GM19438 (cell line): ENCODE measurements around the gene AP1S1.

Experiments
- ATAC-seq: cut with Tn5 transposase; IDR thresholded peaks from one replicate; pipeline ENCODE4 v1.9.1; 2021; ENCODE audit warnings: low read depth; ENCODE audit not compliant: unreplicated experiment

Gene AP1S1

GRCh38 chr7:101169838-101170551 lies 15.7 kb downstream of the AP1S1 start:
- ATAC-seq, result no peak

GRCh38 chr7:101170617-101171441 lies 16.6 kb downstream of the AP1S1 start:
- ATAC-seq, result no peak

DNA sequence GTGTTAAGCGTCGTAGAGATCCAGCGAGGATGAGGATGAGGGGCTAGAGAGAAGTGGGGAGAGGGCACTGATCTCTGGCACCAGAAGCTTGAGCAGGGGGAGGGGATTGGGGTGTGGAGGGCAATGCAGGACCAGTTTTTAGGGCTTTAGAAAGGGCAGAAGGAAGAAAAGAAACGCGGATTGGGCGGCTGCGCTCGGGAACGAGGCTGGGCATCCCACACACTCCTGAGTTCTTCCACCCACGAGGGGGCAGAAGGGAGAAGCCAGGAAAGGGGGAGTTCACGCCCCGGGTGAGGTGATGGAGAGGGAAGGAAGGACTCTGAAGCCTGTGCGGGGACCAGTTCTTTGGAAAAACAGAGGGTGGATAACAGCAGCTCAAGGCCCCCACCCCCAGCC lies 17.2 kb downstream of the AP1S1 start:
- ATAC-seq, result no peak

- ATAC-seq, result no peak
Measured at GRCh38 chr7:101172005-101172853, 18.0 kb downstream of the AP1S1 start.

GRCh38 chr7:101172854-101173751 lies 18.8 kb downstream of the AP1S1 start:
- no peak for ATAC-seq

- no peak for ATAC-seq
Measured at GRCh38 chr7:101173752-101174244, 19.5 kb downstream of the AP1S1 start.

DNA sequence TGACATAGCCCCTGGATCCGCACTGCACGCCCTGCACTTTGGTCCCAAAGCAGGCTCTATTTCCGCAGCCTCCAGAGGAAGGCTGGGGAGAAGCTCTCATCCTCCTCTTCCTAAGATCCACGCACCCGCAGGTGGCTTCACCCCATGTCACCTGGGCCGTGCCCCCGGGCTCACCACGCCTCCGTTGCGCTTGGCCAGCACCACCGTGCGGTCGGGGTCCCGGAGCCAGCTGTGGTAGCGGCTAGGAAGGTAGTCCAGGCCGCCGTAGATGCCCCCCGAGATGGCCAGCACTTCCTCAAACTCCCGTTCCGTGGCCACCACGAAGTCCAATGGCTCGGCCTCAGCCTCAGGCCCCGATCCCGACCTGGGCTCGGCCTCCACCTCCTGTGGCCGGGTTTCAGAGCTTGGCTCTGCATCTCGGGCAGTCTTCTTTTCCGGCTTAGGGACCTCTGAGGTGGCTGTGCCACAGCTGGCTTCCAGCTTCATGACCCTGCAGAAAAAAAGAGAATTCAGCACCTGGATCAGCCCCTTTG lies 20.1 kb downstream of the AP1S1 start:
- ATAC-seq, result no peak

DNA sequence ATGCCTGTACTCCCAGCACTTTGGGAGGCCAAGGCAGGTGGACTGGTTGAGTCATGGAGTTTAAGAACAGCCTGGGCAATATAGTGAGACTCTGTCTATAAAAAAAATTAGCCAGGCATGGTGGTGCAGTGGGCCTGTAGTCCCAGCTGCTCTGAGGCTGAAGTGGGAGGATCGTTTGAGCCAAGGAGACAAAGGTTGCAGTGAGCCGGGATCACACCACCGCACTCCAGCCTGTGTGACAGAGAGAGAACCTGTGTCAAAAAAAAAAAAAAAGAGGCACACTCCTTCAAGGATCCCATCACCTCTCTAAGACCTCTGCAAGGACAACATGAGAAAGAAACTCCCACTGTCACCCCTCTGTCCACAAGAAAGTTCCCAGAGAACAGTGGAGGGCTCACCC lies 21.4 kb downstream of the AP1S1 start:
- no peak for ATAC-seq

- no peak for ATAC-seq
Measured at GRCh38 chr7:101177644-101178043, 23.4 kb downstream of the AP1S1 start.

GRCh38 chr7:101179117-101179516 lies 24.8 kb downstream of the AP1S1 start:
- ATAC-seq, result no peak

DNA sequence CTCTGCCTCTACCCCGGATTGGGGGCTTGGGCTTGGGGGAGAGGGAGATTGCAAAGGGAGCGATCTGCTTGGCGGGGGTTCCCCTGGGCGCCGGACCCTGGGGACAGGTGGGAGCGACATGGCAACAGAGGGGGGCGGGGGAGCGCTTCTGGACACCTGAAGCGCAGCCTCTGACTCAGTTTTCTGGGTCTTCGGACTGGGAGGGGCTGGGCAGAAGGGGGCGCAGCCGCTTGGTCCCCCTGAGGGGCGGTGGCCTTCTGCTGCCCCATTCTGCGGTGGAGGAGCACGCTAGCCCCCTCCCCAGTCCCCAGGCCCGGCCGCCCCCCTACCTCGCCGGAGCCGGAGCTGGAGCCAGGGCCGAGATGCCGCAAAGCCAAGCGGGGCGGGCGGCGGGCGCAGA lies 25.4 kb downstream of the AP1S1 start:
- no peak for ATAC-seq

DNA sequence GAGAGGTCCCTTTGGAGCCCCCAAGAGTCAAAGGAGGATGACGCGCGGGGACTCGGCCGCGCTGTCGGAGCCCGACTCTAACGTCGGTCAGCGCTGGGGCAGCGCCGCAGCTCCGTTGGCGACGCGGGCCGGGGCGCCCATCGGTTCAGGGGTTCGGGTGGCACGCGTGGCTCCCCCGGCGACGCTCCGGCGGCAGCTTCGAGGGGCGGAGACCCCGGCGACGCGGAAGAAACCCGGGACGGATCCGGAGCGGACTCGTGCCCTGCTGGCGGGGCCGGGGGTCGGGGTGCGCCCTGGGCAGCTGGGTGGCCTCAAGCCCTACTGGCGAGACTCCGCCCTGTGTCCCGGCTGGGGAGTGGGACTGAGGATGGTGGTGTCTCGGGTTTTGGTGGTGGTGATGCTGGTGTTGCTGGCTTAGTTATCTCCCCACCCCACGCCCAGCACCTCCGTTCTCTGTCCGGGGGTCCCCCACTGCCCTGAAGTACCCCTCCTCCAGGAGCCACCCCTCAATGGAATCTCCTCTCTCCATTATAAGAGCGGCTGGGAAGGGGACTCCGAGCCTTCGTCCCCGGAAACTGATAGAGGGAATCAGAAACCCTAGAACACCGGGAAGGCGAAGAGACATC lies 26.0 kb downstream of the AP1S1 start, which contains the start of gene NAT16:
NAT16 (minus strand) TSS at position 164 of the 626 bp plus-strand sequence. CDS start 5,486 bp downstream, outside the sequence.
- ATAC-seq, result no peak

GRCh38 chr7:101185258-101185839 lies 31.1 kb downstream of the AP1S1 start:
- no peak for ATAC-seq

GRCh38 chr7:101186194-101186593 lies 31.9 kb downstream of the AP1S1 start:
- no peak for ATAC-seq

DNA sequence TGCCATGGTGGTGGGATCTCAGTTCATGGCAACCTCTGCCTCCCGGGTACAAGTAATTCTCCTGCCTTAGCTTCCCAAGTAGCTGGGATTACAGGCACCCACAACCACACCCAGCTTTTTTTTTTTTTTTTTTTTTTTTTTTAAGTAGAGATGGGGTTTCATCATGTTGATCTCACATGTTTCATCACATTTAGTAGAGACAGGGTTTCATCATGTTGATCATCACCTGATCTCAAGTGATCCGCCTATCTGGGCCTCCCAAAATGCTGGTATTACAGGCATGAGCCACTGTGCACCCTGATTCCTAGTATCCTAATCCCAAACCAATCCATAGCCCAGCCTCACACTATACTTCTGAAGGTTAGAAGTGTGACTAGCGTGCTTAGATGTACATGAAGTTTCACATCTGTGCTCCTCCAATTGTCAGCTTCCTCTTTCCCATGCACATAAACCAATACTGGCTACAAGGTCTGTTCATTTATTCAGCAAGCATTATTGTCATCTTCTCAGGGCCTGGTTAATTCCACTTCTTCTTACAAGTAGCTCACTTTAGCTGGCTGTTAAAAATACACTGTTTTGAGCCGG lies 32.7 kb downstream of the AP1S1 start:
- no peak for ATAC-seq

DNA sequence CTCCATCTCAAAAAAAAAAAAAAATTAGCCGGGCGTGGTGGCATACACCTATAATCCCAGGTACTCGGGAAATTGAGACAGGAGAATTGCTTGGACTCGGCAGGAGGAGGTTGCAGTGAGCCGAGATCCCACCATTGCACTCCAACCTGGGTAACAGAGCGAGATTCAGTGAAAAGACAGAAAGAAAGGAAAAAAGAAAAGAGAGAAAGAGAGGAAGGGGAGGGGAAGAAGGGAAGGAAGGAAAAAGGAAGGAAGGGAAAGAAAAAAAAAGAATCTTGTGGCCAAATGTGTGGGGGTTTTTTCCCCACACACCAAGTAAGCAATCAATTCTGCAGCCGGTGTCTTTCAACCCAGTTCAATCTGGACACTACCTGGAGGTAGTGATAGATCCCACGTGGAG lies 34.8 kb downstream of the AP1S1 start:
- no peak for ATAC-seq

DNA sequence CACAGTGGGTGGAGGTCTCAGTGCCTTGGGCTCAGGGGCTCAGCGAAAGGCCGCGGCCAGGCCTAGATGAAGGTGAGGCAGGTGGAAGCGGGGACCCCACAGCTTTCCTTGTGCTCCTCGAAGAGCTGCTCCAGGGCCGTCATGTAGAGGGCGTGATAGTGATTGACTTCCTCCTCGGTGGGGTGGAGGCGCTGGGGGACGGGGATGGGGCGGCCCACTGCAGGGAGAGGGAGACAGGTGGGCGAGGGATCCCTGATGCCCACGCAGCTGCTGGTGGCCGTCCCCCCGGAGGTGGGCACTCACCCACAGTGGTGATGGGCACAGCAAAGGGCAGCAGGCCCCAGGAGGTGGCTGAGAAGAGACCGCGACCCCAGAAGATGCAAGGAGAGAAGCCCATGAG lies 41.6 kb downstream of the AP1S1 start:
- no peak for ATAC-seq

DNA sequence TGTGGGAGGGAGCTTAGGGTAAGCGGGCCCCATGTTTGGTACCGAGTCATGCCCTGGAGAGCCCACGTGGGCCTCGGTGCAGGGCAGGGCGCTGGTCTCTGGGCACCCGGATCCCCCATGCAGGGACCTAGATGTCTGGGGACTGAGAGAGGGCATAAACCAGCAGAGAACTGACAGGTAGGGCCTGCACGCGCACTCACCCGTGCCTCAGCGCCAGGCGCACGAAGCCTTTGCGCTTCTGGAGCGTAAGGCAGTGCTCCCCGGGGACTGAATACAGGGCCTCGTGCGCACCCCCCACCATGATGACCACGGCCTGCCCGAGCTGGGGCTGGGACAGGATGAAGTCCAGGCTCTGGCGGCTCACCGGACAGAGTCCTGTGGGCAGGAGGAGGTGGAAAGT lies 43.7 kb downstream of the AP1S1 start:
- no peak for ATAC-seq
